ENCODE measurements around the gene MYOF.

GRCh38 chr10:93404048-93404354 lies 78.1 kb downstream of the MYOF start:
- no peak for TF ChIP-seq CTCF (conservative IDR thresholded peaks at IDR 0.05 in 1 of 2, IDR thresholded peaks at IDR 0.05 in 1 of 2; ENCODE audit: extremely low read depth in 1 of 2, insufficient read depth in 1 of 2, low read depth in 1 of 2, low read length in 2 of 2)
- TF ChIP-seq EZH2 (IDR thresholded peaks at IDR 0.05; ENCODE audit: borderline replicate concordance, low read length): no peak
